NOMO-1 treated with DMSO at 0.1 percent for 48 hours (cell line): ENCODE data around the gene ZCCHC24.

Source experiments
- DNase-seq: peaks from one replicate; lab custom pipeline; 2025; ENCODE audit not compliant: unreplicated experiment; lab: John Stamatoyannopoulos, UW

ZCCHC24 gene

DNA sequence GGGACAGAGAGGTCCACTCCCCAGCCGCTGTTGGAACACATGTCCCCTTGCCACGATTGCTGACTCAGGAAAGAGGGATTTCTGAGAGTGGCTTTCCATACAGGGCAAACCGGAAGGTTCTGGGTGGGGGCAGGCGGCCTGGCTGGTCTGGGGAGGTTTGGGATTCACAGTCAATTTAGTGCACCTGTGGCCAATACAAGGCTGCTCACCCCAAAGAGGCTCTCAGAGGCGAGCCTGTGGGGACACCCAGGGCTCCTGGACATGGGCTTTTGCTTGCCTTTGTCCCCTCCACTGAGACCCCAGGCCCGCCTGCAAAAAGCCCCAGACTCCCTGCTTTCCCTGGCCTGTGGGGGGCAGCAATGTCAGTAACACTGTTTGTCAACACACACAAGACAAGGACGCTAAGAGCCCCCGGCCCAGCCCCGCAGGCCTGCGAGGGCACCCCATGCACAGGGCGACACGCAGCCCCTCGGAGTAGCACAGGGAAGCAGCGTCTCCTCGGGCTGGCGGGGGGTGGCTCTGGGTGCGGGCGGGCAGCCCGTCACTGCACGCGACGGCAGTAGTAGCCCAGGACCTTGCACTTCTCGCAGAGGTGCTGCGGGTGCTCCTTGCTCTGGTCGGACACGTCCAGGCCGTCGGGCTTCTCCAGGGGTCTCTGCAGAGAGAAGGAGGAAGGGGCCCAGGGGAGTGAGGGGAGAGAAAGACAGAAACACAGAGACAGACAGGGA is 59.5 kb downstream of the ZCCHC24 start:
- no peak for DNase-seq

DNA sequence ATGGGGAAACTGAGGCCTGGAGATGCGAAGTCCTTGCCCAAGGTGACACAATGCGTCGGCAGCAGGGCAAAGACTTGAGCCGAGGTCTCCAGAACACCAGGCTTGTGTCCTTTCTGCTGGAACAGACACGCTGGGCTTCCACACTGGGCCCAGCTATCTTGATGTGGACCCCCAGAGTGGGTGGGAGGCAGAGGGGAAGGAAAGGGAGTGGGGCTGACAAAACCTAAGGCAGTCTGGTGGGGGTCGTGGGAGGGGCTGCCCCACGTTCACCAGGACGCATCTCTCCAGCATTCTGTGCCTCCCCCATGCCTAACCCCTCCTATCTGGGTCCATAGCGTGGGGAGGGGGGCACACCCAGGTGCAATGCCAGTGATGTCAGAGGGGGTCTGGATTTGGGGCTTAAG is 60.0 kb downstream of the ZCCHC24 start:
- DNase-seq = no peak

DNA sequence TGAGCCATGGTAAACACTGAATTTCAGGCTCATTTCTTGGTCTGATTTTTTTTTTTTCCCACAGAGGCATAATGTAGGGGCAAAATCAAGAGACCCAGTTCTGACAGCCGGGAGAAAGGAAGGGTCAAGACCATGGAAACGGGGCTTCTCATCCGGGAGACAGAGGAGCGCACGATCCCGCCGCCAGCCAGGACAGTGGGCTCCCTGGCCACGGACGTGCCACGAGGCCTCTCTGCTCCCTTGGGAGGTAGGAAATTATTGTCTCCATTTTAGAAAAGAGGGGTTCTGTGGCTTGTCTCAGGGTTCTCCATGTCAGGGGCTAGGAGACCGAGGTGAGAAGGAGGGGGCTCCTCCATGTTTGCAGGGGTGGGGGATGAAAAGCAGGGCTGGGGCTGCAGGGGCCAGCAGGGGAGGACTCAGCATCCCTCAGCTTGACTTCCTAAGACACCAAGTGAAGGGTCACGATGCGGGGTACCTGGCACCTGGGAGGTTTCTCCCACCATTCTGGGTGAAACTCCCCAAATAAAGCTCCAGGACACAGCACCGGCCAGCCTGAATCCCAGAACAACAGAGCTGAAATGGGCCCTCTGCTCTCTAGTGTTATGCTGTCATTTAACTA is 60.5 kb downstream of the ZCCHC24 start:
- DNase-seq = no peak

DNA sequence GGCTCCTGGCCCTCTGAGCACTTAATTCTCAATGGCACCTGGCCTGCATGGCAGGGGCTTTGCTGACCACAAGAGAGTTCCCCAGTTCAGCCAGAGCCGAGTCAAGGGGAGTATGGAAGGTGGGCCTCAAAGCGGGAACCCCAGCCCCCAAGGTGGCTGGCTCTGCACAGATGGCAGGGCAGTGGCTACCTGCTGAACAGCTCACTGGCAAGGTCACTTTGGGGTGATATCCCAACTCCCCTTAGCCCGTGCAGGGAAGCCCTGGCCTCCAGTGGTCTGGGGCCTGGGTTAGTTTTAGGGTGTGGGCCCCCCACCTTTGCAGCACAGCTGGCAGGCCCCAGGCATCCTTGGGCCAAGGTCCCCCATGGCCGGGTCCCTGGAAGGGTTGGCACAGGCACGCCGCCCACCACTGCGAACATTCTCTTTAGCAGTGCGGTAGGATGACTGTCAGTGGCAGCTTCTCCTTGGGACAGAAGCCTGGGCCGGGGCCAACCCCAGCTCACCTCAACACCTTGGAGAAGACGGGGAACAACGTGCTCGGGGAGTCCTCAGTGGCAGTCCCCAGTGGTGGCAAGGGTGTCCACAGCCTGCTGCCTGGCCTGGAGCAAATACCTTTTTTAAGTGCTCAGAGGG is 61.3 kb downstream of the ZCCHC24 start:
- no peak for DNase-seq

DNA sequence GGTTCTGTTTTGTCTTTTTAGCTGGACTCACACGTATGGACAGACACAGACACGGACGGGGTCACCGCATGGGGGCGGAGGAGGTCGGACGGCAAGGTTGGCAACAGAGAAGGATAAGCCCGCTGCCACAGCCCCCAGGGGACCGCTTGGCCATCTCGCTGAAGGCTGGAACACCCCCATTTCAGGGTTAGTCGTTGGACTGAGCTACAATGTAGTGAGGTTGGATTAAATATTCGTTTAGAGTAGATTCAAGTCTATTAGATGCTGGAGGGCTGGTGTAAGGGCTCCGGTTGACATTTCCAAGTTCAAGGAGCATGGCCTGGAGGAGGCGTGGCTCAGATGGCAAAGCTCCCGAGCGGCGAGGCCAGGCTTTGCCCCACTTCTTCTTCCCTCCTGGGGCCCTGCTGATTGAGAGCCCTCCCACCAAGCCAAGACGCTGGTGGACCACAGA is 62.9 kb downstream of the ZCCHC24 start:
- no peak for DNase-seq

DNA sequence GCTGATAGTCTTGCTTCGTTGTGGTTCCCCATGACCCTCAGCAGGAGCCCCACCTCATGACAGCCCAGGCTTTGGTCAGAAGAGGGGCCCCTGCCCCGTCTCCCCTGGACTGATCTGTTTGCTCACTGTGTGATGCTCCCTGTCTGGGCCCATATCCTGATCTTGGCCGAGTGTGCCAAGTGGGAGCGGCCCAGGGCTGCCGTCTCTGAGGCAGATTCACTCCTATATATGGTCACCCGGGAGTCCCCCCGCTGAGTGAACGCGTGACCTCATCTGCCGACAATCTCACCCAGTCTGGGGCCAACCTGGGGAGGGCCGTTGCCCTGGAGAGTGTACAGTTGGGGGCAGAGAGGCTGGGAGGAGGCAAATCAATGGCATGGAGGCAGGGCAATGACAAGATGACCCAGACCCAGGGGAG is 63.6 kb downstream of the ZCCHC24 start:
- no peak for DNase-seq

DNA sequence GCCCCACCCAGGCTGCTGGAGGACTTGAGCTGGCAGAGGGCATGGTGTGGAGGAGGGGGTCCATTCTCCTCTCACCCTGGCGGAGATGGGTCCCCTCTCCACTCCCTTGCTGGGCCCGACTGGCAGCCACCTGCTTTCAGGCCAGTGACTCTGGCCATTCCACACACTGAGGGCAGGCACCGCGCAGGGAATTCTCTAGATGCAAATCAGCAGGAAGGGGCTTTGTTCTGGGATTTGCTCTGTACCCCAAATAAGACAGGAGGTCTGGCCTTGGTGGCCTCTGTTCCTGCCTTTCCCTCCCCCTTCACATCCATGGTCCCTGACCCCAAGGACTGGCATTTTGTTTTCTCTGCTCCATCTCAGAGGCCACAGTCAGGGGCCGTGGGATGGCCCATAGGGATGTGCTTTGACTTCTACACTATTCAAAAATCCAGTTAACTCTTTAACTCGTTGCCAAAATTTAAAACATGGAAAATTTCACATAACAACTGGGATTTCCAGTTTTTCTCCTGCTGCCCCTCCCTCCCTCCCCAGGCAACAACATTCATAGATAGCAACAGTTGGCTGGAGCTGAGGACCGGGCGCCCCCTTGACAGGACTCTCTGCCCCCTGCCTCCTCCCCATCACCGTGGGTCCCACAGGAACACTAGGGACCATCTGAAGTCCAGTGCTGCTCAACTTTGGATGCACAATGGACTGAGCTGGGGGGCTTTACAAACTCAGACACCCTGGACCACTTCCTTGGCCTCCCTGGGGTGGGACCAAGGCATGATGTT is 64.3 kb downstream of the ZCCHC24 start:
- DNase-seq = no peak

DNA sequence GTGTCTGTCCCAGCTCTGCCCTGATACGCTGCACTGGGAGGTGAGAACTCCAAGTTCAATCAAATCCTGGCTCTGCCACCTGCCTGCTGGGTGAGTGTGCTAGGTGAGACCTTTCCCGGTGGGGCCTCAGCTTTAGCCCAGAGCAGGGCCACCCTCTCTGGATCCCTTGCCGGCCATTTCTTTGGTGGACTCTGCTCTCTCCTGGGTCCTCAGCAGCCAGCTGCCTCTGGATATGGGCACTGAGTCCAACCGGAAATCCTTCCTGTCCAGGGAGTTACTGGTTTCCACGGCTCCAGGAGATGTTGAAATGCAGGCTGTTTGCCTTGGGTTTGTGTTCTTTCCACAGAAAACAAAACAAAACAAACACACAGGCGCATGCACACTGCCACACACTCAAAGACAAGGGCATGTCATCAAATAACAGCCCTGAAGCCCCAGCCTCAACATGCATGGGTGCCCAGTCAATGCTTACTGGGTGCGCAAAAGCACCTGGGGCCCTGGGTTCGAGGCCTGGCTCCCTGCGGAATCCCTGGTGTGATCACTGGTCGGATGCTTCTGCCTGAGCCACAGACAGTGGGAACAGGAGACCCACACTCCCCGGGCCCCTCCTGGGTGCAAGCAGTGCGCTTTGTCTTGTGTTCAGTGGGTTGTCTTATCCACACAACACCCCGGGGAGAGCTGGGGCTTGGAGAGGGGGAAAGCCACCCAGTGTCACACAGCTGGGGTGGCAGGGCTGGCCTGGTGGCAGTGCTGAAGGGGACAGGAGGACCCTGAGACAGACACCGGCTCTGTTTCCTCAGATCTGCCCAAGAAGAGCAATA is 65.1 kb downstream of the ZCCHC24 start:
- no peak for DNase-seq

DNA sequence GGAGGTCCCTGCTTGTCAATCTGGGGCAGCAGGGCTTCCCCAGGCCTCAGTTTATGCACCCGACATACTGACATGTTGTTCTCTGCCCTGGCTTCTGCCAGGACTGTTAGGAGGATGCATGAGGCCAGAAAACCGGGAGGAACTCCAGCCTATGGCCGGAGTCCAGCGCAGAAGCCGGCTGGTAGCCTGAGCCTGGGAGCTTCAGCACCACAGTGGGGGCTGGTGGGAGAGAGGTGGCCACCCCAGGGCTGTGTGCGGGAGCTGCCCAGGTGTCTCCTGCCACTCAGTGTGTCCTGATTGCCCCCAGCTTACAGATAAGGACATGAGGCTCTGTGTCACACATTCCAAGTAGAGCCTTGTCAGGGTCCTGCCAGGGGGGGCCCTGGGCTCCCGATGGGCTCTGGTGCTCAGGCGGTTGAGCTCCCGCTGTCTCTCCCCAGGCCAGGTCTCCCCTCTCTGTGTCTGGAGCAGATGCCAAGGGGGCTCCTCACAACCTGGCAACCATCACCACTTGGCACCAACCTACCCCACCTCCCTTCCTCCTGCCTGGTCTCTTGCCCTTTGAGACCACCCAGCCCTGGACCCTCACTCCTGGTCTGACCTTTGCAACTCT is 65.8 kb downstream of the ZCCHC24 start:
- DNase-seq = no peak

DNA sequence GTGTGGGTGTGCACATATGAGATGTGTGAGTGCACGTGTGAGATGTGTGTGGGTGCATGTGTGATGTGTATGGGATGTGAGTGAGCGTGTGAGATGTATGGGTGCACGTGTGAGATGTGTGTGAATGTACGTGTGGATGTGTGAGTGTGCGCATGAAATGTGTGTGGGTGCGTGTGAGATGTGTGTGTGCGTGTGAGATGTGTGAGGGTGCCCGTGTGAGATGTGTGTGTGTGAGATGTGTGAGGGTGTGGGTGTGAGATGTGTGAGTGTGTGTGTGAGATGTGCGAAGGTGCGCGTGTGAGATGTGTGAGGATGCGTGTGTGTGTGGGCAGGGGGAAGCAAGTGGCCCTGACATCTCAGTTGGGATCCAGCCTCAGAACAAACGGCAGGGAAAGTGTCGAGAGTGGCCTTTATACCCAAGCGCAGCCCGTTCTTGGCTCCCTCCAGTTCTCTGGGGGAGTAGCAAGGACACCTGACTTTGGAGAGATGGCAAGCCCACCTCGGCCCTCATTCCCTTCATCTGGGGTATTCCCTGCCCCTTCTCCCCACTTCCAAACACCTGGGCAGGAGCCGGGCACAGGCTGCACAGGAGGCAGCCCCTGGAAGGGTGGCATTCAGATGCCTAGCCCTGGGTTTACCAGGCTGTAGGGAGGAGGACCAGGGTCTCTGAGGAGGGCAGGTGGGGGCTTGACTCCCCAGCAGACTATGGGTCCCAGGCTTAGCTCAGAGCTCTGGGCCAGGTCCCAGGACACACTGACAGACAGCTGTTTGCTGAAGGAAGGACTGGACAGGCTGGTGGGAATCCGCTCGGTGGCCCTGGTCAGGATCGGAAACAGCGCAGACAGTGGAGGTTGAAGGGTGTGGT is 66.5 kb downstream of the ZCCHC24 start:
- DNase-seq = no peak

DNA sequence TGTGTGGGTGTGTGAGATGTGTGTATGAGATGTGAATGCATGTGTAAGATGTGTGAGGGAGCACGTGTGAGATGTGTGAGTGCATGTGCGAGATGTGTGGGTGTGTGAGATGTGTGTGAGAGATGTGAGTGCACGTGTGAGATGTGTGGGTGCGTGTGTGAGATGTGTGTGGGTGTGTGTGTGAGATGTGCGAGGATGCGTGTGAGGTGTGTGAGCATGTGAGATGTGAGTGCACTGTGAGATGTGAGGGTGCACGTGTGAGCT is 67.1 kb downstream of the ZCCHC24 start:
- DNase-seq = no peak

DNA sequence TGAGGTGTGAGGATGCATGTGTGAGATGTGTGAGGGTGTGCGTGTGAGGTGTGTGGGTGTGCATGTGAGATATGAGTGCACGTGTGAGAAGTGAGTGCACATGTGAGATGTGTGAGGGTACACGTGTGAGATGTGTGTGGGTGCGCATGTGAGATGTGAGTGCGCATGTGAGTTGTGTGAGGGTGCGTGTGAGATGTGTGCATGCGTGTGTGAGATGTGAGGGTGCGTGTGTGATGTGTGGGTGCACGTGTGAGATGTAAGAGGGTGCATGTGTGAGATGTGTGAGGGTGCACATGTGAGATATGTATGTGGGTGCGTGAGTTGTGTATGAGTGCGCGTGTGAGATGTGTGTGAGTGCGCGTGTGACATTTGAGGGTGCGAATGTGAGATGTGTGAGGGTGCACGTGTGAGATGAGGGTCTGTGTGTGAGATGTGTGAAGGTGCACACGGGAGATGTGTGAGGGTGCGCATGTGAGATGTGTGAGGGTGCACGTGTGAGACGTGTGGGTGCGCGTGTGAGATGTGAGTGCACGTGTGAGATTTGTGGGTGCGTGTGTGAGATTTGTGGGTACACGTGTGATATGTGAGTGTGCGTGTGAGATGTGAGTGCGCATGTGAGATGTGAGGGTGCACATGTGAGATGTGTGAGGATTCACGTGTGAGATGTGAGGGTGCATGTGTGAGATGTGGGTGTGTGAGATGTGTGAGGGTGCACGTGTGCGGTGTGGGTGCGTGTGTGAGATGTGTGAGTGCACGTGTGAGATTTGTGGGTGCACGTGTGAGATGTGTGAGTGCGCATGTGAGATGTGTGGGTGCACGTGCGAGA is 67.7 kb downstream of the ZCCHC24 start:
- DNase-seq = no peak

DNA sequence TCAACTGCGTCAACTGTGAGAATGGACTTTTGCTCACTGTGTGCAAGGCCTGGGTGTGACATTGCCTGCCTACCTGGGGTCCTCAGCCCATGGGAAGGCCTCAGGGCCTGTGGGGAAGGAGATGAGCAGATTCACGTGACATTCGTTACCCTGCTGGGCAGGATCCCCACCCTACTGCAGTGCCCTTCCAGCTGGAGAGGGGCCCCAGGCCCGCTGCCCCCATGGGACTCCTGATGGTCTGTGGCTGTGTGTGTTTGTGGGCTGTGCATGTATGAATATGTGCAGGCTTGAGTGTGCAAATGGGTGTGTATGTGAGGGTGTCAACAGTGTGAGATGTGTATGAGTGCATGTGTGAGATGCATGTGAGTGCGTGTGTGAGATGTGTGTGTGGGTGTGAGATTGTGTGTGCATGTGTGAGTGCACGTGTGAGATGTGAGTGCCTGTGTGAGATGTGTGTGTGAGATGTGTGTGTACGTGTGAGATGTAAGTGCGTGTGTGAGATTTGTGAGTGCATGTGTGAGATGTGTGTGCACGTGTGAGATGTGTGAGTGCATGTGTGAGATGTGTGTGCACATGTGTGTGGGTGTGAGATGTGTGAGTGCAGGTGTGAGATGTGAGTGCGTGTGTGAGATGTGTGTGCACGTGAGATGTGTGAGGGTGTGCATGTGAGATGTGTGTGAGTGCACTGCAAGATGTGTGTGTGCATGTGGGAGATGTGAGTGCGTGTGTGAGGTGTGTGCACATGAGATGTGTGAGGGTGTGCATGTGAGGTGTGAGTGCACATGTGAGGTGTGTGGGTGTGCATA is 68.5 kb downstream of the ZCCHC24 start:
- DNase-seq = no peak

DNA sequence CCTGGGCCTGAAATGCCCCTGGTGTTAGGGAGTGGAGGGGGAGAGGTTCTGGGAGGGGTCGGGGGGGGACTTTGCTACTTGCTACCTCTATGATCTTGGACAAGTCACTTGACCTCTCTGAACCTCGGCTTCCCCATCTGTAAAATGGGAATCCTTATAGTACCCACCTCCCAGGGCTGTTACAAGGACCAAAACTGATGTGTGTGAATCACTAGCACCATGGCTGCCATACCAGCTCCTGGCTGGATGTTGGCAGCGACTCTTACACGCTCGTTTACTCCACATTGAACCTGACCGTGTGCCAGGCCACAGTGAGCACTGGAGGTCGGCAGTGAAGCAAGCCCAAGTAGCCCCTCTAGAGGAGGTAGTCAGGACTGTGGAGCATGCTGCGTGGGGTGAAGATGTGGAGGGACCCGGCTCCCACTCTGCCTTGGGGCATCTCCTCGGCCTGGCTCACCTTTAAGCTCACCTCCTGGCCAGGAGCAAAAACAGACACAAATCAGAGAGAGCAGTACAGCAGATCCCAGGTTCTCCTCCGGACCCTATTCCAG is 69.3 kb downstream of the ZCCHC24 start:
- DNase-seq = no peak

DNA sequence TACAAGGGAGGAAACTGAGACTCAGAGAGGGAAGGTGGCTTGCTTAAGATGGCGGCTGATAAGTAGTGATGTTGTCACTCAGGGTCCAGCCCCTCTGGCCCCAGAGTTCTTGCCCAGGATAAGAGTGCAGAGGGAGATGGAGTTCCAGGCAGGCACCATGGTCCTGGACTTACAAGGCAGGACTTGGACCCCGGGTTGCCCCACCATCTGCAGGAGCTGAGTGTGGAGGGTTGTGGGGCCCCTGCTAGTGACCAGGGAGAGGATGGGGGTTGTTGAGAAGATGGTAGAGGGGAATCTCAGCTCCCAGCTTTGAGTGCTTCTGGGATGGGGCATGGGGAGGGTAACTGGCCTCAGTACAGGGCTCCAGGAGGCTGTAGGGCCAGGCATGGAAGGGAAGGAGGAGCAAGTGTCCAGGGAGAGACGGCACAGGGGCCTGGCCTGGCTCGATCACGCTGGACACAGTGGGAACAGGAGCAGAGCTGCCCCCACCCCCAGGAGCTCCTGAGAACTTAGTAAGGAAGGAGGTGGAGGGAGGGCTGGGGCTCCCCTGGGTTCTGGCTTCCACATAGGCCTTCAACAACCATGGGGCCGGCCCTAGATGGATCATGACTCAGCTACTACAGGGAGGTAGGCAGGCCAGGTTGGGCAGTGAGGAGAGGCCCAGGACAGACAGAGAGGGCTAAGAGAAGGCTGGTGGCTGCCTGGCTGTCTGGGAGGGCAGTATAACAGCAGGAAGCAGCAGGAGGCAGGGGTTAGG is 69.9 kb downstream of the ZCCHC24 start:
- DNase-seq = no peak

DNA sequence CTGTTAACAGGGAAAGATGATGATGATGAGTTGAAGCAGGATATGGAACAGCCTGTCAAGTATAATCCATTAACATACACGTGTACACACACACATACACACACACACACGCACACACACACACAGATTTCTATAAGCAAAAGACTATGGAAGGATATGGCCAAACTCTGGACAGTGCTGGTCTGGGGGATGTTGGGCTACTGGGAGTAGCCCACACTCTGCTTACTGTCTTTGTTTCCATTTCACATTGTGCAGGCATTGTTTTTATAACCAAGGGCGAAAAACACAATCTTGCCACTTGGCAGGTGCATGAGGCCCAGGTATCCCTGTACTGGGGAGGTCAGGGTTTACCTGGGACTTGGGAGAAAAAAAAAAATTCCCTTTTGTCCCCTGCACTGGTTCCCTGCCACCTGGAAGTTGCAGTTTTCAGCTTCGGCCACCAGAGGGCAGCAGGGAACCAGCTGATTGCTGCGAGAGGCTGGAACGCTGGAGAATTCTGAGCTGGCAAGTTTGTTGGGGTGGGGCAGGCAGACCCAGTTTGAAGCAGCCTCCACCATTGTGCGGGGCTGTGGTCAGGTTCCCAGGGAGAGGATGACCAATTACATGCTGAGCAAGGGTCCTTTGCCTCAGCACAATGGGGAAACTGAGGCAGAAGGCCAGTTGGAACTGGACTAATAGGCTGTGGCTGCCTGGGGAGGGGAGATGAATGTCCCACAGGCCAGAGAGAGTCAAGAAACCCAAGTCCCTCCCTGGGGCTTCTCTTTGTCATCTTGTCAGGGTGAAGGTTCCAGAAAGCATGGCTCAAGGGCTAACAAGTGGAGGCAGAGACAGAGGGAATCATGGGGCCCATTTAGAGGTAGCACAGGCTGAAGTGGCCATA is 70.9 kb downstream of the ZCCHC24 start:
- DNase-seq = peak; percentile 12
